Naive thymus-derived CD8-positive, alpha-beta T cell (primary cell): ENCODE measurements around the gene HNRNPU. TPM values are rescaled to one million over a fixed set of nuclear protein-coding genes. Genes with fewer than 3 reads are reported as not detected.
"Not testable (repeated sequence)": the region's sequence is repeated elsewhere in the genome, so short reads cannot be mapped to it uniquely, and the experiment has no call there.

Experiments used
- ATAC-seq, 2 donors: fragments of 150-1000 bp; cut with Tn5 transposase in 1 of 2; sonication (Bioruptor Pico), chemical (Tn5 transposase) in 1 of 2; 1 replicate in 1 of 2; 2 replicates in 1 of 2; pipeline ENCODE4 v1.10.0; 2021; ENCODE audit warnings: mild to moderate bottlenecking in 2 of 2, moderate library complexity in 2 of 2
- POLR2A ChIA-PET: fragments of 350-600 bp; sonication (Branson Sonifier 250); formaldehyde crosslinking; loops from one replicate; lab custom pipeline; 2021; ENCODE audit warnings: antibody characterized with exemption; lab: Charles Lee
- DNase-seq, 10 donors: peaks; one replicate each; pipeline versions ENCODE4 v3.0.0 to v3.0.0-alpha.2; 2020 to 2022
- H3K27ac Mint-ChIP-seq, 10 donors: one replicate each; pipeline ENCODE4 v1.8.0; 2020 to 2022; ENCODE audit warnings: mild to moderate bottlenecking in 10 of 10, mixed read lengths in 10 of 10, moderate library complexity in 4 of 10, inconsistent platforms in 1 of 10
- H3K27me3 Mint-ChIP-seq, 5 donors: one replicate each; pipeline ENCODE4 v1.8.0; 2021 to 2022; ENCODE audit warnings: mixed read lengths in 5 of 5
- H3K36me3 Mint-ChIP-seq, 3 donors: one replicate each; pipeline ENCODE4 v1.8.0; 2020 to 2022; ENCODE audit warnings: mixed read lengths in 3 of 3, mild to moderate bottlenecking in 2 of 3, inconsistent platforms in 1 of 3
- H3K4me1 Mint-ChIP-seq, 4 donors: one replicate each; pipeline ENCODE4 v1.8.0; 2021 to 2022; ENCODE audit warnings: mixed read lengths in 4 of 4
- H3K4me3 Mint-ChIP-seq, 10 donors: one replicate each; pipeline ENCODE4 v1.8.0; 2020 to 2022; ENCODE audit warnings: mild to moderate bottlenecking in 10 of 10, mixed read lengths in 10 of 10, moderate library complexity in 6 of 10, inconsistent platforms in 1 of 10
- H3K9me3 Mint-ChIP-seq, 9 donors: one replicate each; pipeline ENCODE4 v1.8.0; 2020 to 2022; ENCODE audit warnings: mixed read lengths in 9 of 9, mild to moderate bottlenecking in 3 of 9, inconsistent platforms in 1 of 9, moderate library complexity in 1 of 9
- polyA plus RNA-seq, 3 donors: library from polyadenylated mRNA; unstranded; fragments of 300-500 nt; fragmentation: Illumina TruSeq; gene quantifications; one replicate each; pipeline ENCODE4 v1.2.3, GENCODE V29; 2021
- total RNA-seq, 8 experiments: library from RNA in 2 of 8; stranded (reverse) in 2 of 8; gene quantifications; one replicate each; pipeline ENCODE4 v1.2.3 and lab custom pipeline; 2021 to 2026

The HNRNPU gene
- total and polyA plus RNA-seq, 5 experiments from 2014 or later: 179 to 403 (median 392) TPM

DNA sequence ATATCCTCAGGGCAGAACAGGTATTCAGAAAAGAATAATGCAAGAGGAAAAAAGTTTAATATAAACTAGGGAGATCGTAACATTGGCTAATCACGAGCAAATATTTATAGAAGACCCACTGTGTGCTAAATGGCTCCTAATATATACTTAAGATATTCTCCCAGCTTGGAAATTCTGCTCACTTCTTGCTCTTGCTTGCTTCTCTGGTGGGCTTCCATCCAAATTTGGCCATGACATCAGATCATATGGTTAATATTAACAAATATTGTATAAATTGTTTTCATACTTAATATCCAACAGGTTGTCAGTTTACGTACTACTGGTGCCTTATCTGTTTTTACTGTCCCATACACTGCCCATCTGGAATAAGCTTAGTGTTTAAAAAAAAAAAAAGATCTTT, 27.8 kb downstream of the HNRNPU start:
- H3K27ac Mint-ChIP-seq: peak overlapping the region; percentile 84 to 100 (median 99)
- no peak for ATAC-seq
- H3K36me3 Mint-ChIP-seq: peaks cover 8 to 40% (median 17%) of the 10 kb centered on the region in 3 donors
- H3K9me3 Mint-ChIP-seq: peaks cover 0 to 7% (median 0%) of the 10 kb centered on the region in 9 donors
- peaks cover 27 to 68% (median 59%) of the 10 kb centered on the region in 4 donors for H3K4me1 Mint-ChIP-seq
- peak overlapping the region; percentile 90 to 99 (median 95) for H3K4me3 Mint-ChIP-seq
- POLR2A ChIA-PET: interaction anchor here (0.6 to 23.9 kb wide), 8 partner anchors 18 to 206 kb away, joined by 3 to 1109 read pairs (median 17); partner anchors contain the start of genes DESI2 and HNRNPU
- no peak for DNase-seq
- no peaks in the 10 kb centered on the region for H3K27me3 Mint-ChIP-seq

DNA sequence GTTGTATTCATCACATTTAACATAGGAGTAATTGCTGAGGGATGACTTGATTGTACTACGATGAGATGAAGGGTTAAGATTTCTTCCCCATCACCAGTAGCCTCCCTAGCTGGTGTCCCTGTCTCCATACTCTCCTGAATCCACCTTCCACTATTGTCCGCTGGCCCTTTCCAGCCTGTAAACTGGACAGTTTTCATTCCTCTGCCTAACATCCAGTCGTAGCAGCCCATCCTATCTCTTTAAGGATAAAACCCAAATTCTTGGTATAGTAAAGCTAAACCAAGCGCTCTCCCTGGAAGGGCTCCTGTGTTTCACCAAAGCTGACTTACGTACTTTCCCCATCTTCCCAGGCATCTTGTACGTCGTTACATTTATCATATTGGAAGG, 28.2 kb downstream of the HNRNPU start:
- peaks cover 0 to 7% (median 0%) of the 10 kb centered on the region in 9 donors for H3K9me3 Mint-ChIP-seq
- DNase-seq (no peak), ATAC-seq (no peak)
- H3K4me1 Mint-ChIP-seq: peaks cover 27 to 65% (median 54%) of the 10 kb centered on the region in 4 donors
- no peaks in the 10 kb centered on the region for H3K27me3 Mint-ChIP-seq
- POLR2A ChIA-PET: interaction anchor here (0.6 to 23.9 kb wide), 13 partner anchors 19 to 789 kb away, joined by 3 to 1109 read pairs (median 4); partner anchors contain the start of genes DESI2 and HNRNPU
- H3K4me3 Mint-ChIP-seq: peak overlapping the region; percentile 90 to 99 (median 95)
- peaks cover 8 to 35% (median 17%) of the 10 kb centered on the region in 3 donors for H3K36me3 Mint-ChIP-seq
- H3K27ac Mint-ChIP-seq: peak overlapping the region; percentile 84 to 100 (median 99)

DNA sequence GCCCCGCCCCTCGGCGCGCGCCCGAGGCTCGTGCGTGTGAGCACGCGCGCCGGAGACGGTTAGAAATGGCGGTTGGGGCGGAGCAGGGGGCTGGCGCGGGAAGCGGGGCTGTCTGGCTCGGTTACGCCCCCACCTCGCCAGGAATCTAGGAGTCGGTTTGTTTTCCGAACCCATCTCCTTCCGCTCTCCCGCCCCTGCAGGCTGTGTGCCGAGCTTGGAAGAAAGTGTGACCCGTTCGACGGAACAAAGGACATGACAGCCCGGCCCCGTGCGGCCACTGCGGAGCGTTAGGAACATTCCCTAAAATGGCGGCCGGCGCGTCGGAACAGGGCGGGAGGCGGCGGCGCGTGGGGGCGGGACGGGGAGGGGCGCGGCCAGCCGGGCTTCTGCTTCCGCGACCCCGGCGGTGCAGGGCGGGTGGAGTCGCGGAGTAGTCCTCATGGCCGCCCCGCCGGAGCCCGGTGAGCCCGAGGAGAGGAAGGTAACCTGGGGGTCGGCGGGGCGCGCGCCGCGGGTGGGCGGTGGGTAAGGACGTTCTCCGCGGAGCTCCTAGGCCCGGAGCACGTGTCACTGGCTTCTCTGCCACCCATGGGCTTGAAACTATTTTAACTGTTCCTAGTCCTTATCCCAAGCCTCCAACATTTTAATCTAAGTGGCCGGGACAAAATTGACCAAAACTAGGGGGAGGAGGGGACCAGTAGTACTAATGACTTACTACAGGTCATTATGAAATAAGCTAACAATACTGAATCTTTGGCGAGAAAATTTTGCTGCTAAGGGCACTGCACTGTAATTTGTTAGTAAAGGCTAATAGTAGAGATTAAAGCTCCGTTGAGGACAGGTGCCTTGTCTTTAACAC, 28.8 kb downstream of the HNRNPU start, which contains the start of gene COX20:
Gene COX20, plus strand, starts transcription at position 383 of the 859 bp plus-strand sequence. Its CDS starts 57 bp downstream, at position 440.
- DNase-seq (peak; percentile 80 to 98 (median 90)), ATAC-seq (peak; percentile 63)
- Mint-ChIP-seq H3K4me3 (peak within 1 kb of the TSS; percentile 93 to 99 (median 96)), H3K9me3 (peaks cover 0 to 7% (median 0%) of the 10 kb centered on the region in 9 donors), H3K4me1 (peaks cover 24 to 59% (median 49%) of the 10 kb centered on the region in 4 donors), H3K27ac (peak within 1 kb of the TSS; percentile 97 to 100 (median 100)), H3K27me3 (no peaks in the 10 kb centered on the region), H3K36me3 (peaks cover 8 to 29% (median 17%) of the 10 kb centered on the region in 3 donors)
- POLR2A ChIA-PET: interaction anchor here (0.6 to 23.9 kb wide), 23 partner anchors 19 to 1731 kb away, joined by 3 to 1109 read pairs (median 4); partner anchors contain the start of genes ADSS2, CATSPERE, CNST and DESI2

DNA sequence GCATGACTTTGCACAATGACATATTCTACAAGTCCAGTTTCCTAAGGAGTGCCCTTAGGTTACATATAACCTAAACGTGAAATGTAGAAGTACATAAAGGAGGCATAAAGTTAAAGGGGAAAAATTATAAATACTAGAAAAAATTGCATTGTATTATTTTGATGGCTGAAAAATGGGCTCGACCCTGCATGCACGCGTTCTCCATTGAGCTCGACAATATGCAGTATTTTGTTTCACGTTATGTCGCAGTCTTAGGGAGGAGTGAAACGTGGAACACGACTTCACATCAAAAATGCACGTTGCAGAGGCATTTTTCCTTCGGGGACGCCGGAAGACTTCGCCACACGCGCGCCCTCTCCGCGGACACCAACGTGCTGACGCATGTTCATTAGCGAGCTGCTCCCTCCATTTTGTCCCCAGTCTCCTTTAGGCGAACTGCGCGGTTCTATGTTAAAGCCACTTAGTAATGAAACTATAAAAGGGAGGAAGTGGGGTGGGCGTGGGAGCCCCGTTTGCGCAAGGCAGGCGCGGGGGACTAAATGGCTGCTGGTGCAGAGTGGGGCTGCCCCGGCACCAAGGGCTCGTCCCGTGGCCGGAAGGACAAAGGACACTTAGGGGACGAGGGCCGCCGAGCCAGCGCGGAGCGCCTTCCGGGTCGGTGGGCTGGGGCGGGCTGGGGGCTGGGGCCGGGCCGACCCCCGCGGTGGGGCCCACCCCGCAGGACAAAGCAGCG, 29.6 kb downstream of the HNRNPU start:
- DNase-seq (peak in 9 of 10 donors; percentile 82 to 97 (median 91)), ATAC-seq (peak; percentile 76 to 80)
- Mint-ChIP-seq H3K4me3 (peak overlapping the region; percentile 93 to 99 (median 96)), H3K27ac (peak overlapping the region; percentile 97 to 100 (median 100)), H3K4me1 (peaks cover 20 to 51% (median 42%) of the 10 kb centered on the region in 4 donors), H3K36me3 (peaks cover 8 to 21% (median 17%) of the 10 kb centered on the region in 3 donors), H3K27me3 (no peaks in the 10 kb centered on the region), H3K9me3 (peaks cover 0 to 7% (median 0%) of the 10 kb centered on the region in 9 donors)
- POLR2A ChIA-PET: interaction anchor here (0.5 to 23.9 kb wide), 23 partner anchors 14 to 1732 kb away, joined by 3 to 1109 read pairs (median 5); partner anchors contain the start of genes ADSS2, CATSPERE, CNST and DESI2

DNA sequence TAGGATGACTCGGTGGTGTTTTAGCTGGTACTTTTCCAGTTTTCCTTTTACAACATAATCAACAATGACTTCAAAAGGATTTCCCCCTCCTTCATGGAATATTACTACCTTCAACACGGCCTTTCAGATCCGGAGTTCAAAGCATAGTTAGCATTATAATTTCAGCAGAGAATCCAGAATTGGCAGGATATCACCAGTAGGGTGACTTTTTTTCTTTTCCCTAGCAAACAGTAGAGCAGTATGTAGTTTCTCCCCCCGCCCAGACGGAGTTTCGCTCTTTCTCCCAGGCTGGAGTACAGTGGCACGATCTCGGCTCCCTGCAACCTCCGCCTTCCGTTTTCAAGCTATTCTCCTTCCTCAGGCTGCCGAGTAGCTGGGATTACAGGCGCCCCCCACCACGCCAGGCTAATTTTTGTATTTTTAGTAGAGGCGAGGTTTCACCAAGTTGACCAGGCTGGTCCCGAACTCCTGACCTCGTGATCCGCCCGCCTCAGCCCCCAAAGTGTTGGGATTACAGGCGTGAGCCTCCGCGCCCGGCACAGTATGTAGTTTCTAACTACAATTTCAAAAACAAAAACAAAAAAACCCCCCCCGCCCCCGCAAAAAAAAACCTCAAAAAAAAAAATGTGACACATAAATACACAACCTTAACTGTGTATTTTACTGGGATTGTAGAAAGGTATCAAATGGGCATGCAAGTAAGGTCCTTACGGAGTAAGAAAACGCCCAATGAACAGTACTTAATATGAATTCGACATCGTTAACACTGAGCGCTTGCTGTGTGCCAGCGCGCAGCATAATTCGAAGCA, 30.4 kb downstream of the HNRNPU start:
- peak; percentile 28 to 30 for ATAC-seq

DNA sequence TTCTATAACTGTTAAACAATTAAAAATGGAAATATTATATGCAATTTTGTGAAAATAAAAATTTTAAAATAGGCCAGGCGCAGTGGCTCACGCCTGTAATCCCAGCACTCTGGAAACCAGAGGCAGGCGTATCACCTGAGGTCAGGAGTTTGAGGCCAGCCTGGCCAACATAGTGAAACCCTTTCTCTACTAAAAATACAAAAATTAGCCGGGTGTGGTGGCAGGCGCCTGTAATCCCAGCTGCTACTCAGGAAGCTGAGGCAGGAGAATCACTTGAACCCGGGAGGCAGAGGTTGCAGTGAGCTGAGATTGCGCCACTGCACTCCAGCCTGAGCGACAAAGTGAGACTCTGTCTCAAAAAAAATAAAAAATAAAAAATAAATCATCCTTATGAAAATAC, 31.1 kb downstream of the HNRNPU start:
- Mint-ChIP-seq H3K27ac (peak overlapping the region in 3 of 10 donors; percentile 97 to 100 (median 98)), H3K4me1 (peaks cover 14 to 36% (median 28%) of the 10 kb centered on the region in 4 donors), H3K4me3 (peak overlapping the region in 7 of 10 donors; percentile 93 to 99 (median 95))
- not testable (repeated sequence) for H3K36me3 Mint-ChIP-seq, H3K9me3 Mint-ChIP-seq, ATAC-seq, H3K27me3 Mint-ChIP-seq, DNase-seq
- POLR2A ChIA-PET: interaction anchor here (1.5 to 23.9 kb wide), 8 partner anchors 21 to 383 kb away, joined by 4 to 1109 read pairs (median 23); partner anchors contain the start of genes ADSS2, DESI2 and HNRNPU

More for the DNA sequence above, 30.4 kb downstream of the HNRNPU start:
- Mint-ChIP-seq H3K4me1 (peaks cover 18 to 43% (median 35%) of the 10 kb centered on the region in 4 donors), H3K36me3 (peaks cover 8 to 15% (median 10%) of the 10 kb centered on the region in 3 donors), H3K4me3 (peak overlapping the region; percentile 93 to 99 (median 96)), H3K9me3 (peaks cover 0 to 7% (median 0%) of the 10 kb centered on the region in 9 donors), H3K27ac (peak overlapping the region; percentile 97 to 100 (median 100)), H3K27me3 (no peaks in the 10 kb centered on the region)
- POLR2A ChIA-PET: interaction anchor here (0.6 to 23.9 kb wide), 22 partner anchors 13 to 1732 kb away, joined by 3 to 1109 read pairs (median 4); partner anchors contain the start of genes ADSS2, CATSPERE, CNST and DESI2
- DNase-seq: peak; percentile 28 to 65 (median 48)

DNA sequence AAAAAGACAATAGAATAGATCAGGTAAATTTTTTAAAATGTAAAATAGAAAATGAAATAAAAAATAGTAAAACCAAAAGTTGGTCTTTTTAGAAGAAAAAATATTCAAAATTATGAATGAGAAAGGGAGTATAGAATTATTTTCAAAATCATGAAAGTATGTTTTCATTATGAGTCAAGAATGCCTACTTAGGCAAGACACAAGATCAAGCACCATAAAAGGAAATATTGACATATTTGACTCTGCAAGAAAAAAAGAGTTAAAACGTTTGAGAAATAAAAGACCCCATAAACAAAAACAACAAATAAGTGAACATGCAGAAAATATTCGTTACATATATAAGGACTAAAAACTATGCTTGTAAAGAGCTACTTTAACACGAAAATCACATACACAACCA, 33.7 kb downstream of the HNRNPU start:
- POLR2A ChIA-PET: interaction anchor here (0.6 to 2.1 kb wide), 4 partner anchors 26 to 141 kb away, joined by 3 to 5 read pairs (median 4); partner anchors contain the start of gene HNRNPU

DNA sequence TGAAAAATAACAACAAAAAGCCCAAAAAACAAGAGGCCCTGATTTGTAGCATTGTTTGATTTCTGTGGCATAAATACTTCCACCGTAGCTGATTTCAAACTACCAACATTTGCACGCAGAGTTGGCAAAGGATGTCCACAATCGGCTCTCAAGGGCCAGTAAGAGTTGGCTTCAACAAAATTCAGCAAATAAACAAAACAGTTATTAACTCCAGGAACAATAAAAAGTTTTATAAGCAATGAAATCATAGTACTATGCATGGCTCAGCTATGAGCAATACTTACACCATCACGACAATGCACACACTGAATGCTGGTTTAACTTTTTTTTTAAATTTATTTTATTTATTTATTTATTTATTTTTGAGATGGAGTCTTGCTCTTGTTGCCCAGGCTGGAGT, 37.6 kb downstream of the HNRNPU start:
- peaks cover 0 to 2% (median 0%) of the 10 kb centered on the region in 9 donors for H3K9me3 Mint-ChIP-seq
- DNase-seq: no peak
- no peak overlapping the region for H3K4me3 Mint-ChIP-seq
- POLR2A ChIA-PET: interaction anchor here (0.6 to 1.2 kb wide), 3 partner anchors 37 to 152 kb away, joined by 3 to 5 read pairs (median 4); partner anchors contain the start of gene HNRNPU
- no peaks in the 10 kb centered on the region for H3K4me1 Mint-ChIP-seq
- ATAC-seq: no peak
- H3K27me3 Mint-ChIP-seq: no peaks in the 10 kb centered on the region
- H3K36me3 Mint-ChIP-seq: no peaks in the 10 kb centered on the region
- no peak overlapping the region for H3K27ac Mint-ChIP-seq

More for the DNA sequence above, 33.7 kb downstream of the HNRNPU start:
- no peaks in the 10 kb centered on the region for H3K27me3 Mint-ChIP-seq
- peaks cover 0 to 2% (median 0%) of the 10 kb centered on the region in 9 donors for H3K9me3 Mint-ChIP-seq
- DNase-seq (no peak), ATAC-seq (no peak)
- H3K4me1 Mint-ChIP-seq: peaks cover 2 to 12% (median 5%) of the 10 kb centered on the region in 4 donors
- H3K4me3 Mint-ChIP-seq: no peak overlapping the region
- H3K27ac Mint-ChIP-seq: no peak overlapping the region
- no peaks in the 10 kb centered on the region for H3K36me3 Mint-ChIP-seq

DNA sequence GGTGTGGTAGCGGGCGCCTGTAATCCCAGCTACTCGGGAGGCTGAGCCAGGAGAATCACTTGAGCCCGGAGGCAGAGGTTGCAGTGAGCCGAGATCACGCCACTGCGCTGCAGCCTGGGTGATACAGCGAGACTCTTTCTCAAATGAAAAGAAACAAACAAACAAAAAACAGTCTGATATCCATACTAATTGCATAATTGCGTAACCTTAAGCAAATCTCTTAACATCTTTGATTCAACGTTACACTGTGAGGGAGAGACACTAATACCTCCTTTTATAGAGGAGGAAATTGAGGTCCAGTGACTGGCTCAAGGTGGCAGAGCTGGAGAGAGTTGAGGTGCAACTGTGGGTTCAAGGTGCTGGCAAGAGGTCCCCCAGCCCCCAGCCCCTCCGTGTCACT, 41.5 kb downstream of the HNRNPU start:
- DNase-seq (no peak), ATAC-seq (no peak)
- Mint-ChIP-seq H3K27ac (no peak overlapping the region), H3K9me3 (no peaks in the 10 kb centered on the region), H3K27me3 (no peaks in the 10 kb centered on the region), H3K4me1 (no peaks in the 10 kb centered on the region), H3K36me3 (no peaks in the 10 kb centered on the region), H3K4me3 (no peak overlapping the region)
- POLR2A ChIA-PET: no interaction called here

DNA sequence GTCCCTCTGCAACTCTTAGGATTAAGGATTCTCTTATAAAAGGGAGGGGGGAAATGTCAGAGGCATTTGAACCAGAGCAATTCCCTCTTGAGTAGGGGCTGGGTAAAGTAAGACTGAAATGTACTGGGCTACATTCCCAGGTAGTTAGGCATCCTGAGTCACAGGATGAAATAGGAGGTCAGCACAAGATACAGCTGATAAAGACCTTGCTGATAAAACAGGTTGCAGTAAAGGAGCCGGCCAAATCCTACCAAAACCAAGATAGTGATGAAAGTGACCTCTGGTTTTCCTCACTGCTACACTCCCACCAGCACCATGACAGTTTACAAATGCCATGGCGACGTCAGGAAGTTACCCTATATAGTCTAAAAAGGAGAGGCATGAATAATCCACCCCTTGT, 43.2 kb downstream of the HNRNPU start:
- Mint-ChIP-seq H3K27me3 (peaks cover 0 to 2% (median under 1%) of the 10 kb centered on the region in 5 donors), H3K9me3 (no peaks in the 10 kb centered on the region)
- POLR2A ChIA-PET: interaction anchor here (1.0 kb wide), 1 partner anchor 13 kb away, joined by 3 read pairs; no protein-coding TSS in a partner anchor

DNA sequence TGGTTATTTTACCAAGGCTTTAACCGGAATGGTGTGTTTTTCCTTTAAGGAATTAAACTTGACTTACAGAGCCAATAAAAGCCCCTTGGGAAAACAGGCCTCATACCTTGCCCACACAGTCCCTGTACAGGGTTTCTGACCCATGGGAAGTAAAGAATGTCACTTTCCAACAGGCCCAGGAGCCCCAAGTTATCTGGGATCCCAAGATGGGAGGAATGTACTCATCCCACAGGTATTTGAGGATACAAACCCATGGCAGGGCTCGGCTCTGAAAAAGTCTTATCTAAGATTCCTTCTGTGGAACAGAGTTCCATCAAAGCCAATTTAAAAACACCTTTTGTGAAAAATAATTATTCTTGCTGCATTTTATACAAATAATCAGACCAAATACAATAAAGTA, 44.2 kb downstream of the HNRNPU start:
- no peaks in the 10 kb centered on the region for H3K9me3 Mint-ChIP-seq

More for the DNA sequence above, 43.2 kb downstream of the HNRNPU start:
- H3K4me1 Mint-ChIP-seq: peaks cover 0 to 2% (median 0%) of the 10 kb centered on the region in 4 donors
- no peaks in the 10 kb centered on the region for H3K36me3 Mint-ChIP-seq
- no peak overlapping the region for H3K4me3 Mint-ChIP-seq
- no peak overlapping the region for H3K27ac Mint-ChIP-seq
- ATAC-seq (no peak), DNase-seq (no peak)

More for the DNA sequence above, 44.2 kb downstream of the HNRNPU start:
- Mint-ChIP-seq H3K36me3 (no peaks in the 10 kb centered on the region), H3K4me3 (no peak overlapping the region), H3K27ac (no peak overlapping the region), H3K4me1 (peaks cover 1 to 9% (median 6%) of the 10 kb centered on the region in 4 donors), H3K27me3 (peaks cover 0 to 5% (median 2%) of the 10 kb centered on the region in 5 donors)
- no peak for DNase-seq
- no peak for ATAC-seq
- POLR2A ChIA-PET: no interaction called here
